Cerebellar nuclear complex (tissue), 1 donor: ENCODE measurements around the gene DRAXIN.

ENCODE experiments used
- DNase-seq, 2 experiments: peaks; one replicate each; lab custom pipeline; 2025; lab: John Stamatoyannopoulos, UW

DRAXIN gene

DNA sequence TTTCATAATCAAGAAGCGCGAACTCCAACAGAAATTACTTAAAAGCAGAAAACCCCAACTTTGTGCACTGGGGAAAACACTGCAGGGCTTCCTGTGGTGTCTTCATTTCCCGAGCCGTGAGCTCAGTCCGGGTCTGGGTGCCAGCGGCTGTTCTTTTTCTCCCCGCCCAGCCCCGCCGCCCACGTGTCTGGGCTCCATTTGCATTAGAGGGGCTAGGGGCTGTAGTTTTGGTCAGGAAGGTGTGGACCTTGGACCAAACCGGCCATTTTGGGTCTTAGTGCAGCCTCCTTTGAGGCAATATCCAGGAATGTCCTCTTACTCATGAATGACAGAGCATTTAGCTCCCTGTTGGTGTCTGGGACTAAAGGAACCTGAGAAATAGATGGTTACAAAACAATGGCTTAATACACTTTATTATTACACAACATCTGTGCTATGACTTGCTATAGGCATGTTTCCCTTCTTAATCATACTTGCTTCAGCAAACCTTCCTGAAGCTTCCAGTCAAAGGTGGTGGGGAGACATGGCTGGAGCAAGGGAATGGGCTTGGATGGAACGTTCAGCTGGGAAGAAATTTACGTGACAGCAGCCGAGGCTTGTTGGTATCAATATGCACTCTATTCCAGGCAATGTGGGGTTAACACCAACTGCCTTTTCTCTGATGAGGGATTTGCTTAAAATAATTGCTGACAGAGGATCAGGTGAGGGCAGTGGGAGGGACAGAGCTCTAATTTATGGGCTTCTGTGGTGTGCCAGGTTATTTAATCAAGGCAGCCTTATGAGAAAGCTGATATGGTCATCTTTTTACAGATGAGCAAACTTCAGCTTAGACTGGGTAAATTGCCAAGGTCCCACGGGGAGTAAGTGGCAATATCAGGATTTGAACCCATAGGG is 45.5 kb downstream of the DRAXIN start:
- no peak for DNase-seq

DNA sequence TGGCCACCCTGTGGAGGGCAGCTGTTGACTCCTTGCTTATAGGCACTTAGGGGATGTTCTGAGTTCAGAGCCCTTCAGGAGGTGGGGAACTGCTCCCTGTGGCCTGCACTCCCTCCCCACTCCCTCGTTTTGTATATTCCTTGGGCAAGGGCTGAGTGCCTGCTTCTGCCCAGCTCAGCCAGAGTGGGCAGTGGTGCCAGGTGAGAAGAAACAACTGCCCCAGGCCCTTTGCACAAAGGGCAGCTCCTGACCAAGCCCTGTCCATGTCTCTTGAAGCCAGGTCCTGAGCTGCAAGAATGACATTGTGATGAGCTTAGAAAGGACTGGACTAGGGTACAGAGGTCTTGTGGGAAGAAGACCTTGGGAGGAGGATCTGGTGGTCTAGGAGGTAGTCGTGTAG is 46.6 kb downstream of the DRAXIN start:
- DNase-seq = no peak

GRCh38 chr1:11738783-11739182 is 47.3 kb downstream of the DRAXIN start:
- DNase-seq = no peak

GRCh38 chr1:11740258-11741192 is 49.0 kb downstream of the DRAXIN start:
- DNase-seq = no peak

GRCh38 chr1:11741482-11741881 is 50.0 kb downstream of the DRAXIN start:
- no peak for DNase-seq

GRCh38 chr1:11741919-11742558 is 50.5 kb downstream of the DRAXIN start:
- DNase-seq = no peak

GRCh38 chr1:11744287-11744686 is 52.8 kb downstream of the DRAXIN start:
- DNase-seq = no peak

- DNase-seq = no peak
These were observed 54.6 kb downstream of the DRAXIN start for GRCh38 chr1:11746092-11746491.

GRCh38 chr1:11746795-11747487 is 55.4 kb downstream of the DRAXIN start:
- DNase-seq = no peak

DNA sequence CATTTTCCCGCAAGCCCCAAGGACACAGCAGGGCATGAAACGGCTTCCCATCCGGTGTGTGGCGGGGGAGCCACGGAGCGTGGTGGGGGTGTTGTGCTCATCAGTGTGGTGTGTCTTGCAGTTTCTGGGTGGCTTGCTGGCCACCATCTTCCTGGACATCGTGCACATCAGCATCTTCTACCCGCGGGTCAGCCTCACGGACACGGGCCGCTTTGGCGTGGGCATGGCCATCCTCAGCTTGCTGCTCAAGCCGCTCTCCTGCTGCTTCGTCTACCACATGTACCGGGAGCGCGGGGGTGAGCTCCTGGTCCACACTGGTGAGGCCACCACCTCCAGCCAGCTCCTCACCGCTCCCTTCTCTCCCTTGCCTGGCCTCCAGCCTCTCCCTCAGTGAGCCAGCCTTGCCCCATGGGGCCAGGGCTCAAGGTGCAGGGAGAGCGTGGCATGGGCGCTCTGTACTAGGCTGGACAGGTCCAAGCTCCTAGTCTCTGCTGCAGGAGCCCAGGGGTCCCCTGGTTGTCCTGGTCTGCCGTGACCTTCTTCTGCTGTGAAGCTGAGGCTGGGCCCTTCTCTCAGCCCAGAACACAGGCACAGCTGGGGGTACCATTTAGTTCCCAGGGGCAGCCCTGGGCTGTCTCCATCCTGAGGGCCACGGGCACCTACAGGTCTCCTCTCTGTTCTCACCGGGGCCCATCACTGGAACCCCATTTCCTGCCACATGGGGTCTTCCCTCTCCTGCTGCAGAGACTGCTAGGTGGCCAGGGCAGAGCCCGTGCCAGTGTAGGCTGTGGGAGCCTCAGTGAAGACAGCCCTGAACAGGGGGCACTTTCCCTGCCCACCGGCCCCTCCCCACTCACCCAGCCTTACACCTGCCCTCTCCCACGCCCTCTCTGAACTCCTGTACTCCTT is 57.0 kb downstream of the DRAXIN start:
- no peak for DNase-seq

GRCh38 chr1:11749203-11749689 is 57.7 kb downstream of the DRAXIN start:
- no peak for DNase-seq

DNA sequence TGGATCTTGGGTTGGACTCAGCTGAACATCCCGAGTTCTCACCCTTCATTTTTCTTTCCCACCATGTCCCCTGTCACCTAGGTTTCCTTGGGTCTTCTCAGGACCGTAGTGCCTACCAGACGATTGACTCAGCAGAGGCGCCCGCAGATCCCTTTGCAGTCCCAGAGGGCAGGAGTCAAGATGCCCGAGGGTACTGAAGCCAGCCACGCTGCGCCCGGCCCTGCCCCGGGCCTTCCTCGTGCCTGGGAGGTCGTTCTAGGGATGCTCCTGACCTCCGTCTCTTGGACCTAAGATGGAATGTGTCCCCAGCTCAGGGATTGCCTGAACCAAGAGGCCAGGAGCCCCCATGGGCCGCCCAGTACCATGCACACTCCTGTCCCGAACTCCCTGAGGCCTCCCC is 58.5 kb downstream of the DRAXIN start:
- no peak for DNase-seq

DNA sequence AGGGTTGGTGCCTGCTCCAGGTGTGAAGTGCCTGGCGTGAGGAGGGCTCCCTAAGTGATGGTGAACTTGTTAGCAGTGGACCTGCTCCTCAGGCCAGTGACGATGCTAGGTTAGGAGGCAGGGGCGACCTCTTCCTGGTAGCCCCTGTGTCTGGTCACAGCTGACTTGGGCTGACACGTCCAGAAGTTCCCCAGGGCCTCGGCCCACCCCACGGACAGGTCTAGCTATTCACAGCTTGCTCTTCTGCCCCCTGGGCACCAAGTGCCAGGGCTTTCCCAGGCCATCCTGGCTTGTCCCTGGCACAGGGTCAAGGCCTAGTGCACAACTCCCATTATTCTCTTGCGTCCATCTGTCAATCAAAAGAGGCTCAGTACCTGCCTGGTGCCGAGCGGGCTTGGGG is 59.6 kb downstream of the DRAXIN start:
- DNase-seq = no peak

DNA sequence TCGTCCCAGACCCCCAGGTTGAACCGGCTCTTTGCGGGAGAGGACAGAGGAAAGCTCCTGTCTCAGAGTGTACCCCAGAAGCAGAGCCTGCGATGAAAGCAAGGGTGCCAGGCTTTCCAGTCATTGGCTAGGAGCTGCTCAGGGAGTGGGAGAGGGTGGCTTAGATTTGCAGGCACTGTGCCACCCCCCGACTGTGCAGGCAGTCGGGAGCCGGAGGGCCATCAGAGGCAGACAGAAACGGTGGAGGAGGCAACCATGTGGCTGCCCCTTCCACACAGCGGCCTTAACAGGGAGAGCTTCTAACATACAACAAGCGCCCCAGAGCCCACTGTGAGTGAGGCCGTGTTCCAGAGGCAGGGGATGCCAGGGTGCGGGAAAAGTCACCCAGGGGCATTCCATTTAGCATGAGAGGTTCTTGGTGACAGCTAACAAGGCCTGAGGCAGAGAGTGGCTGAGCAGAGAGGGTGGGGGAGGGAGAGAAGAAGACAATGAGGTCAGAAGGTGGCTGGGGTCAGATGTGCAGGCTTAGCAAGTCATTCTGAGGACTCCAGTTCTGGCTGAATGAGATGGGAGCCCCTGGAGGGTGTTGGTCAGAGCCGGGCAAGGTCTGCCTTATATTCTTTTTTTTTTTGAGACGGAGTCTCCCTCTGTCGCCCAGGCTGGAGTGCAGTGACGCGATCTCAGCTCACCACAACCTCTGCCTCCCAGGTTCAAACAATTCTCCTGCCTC is 61.0 kb downstream of the DRAXIN start:
- no peak for DNase-seq

DNA sequence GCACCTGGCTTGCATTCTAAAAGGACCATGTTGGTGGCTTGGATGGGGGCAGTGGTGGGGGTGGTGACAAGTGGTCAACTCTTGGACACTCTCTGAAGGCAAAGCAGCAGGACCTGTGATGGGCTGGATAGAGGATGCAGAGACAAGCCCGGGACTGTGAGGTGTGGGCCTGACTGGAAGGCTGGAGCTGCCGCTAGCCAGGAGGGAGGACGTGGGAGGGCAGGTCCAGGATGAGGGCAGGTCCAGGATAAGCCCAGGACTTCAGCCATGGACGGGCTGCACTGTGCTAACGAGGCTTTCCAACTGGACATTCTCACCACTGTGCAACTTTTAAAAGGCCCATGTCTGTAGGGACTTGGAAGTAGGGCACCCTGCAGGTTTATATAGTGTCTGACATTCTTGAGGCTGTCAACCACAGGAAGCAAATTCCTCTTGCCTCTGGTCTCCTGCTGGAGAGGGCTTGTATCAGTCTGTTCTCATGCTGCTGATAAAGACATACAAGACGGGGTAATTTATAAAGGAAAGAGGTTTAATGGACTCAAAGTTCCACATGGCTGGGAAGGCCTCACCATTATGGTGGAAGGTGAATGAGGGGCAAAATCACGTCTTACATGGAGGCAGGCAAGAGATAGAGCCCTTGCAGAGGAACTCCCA is 62.2 kb downstream of the DRAXIN start:
- no peak for DNase-seq

GRCh38 chr1:11757047-11757446 is 65.5 kb downstream of the DRAXIN start:
- DNase-seq = no peak

- no peak for DNase-seq
These were observed 68.3 kb downstream of the DRAXIN start for GRCh38 chr1:11759791-11760190.

DNA sequence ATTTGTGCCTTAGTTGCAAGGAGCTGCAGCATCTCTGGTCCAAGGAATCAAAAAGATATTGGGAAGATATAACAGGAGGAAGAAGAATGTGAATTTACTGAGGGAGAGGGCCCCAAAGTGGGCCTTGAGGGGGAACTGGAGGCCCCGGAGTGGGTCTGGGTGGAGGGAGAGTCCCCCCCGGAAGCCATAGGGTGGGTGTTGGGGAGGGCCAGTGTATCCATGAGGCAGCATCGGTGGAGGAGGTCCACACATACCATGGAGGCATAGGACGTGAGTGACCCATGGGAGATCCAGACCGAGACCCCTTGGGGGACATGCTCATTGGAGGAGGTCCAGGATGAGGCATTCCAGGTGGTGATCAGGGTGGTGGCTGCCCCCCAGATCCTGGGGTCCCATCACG is 69.8 kb downstream of the DRAXIN start:
- DNase-seq = no peak

GRCh38 chr1:11761988-11762406 is 70.5 kb downstream of the DRAXIN start, which contains the start of gene C1orf167:
Gene C1orf167, plus strand, starts transcription at chr1:11762193. Its CDS starts 2,208 bp downstream, at chr1:11764401.
- DNase-seq = no peak
